GM19372 (cell line): ENCODE data around the gene HOXA13.

Experiments used
- ATAC-seq: cut with Tn5 transposase; IDR thresholded peaks from one replicate; pipeline ENCODE4 v1.9.1; 2021; ENCODE audit warnings: mild to moderate bottlenecking, low read depth, moderate library complexity; ENCODE audit not compliant: unreplicated experiment

The HOXA13 gene

DNA sequence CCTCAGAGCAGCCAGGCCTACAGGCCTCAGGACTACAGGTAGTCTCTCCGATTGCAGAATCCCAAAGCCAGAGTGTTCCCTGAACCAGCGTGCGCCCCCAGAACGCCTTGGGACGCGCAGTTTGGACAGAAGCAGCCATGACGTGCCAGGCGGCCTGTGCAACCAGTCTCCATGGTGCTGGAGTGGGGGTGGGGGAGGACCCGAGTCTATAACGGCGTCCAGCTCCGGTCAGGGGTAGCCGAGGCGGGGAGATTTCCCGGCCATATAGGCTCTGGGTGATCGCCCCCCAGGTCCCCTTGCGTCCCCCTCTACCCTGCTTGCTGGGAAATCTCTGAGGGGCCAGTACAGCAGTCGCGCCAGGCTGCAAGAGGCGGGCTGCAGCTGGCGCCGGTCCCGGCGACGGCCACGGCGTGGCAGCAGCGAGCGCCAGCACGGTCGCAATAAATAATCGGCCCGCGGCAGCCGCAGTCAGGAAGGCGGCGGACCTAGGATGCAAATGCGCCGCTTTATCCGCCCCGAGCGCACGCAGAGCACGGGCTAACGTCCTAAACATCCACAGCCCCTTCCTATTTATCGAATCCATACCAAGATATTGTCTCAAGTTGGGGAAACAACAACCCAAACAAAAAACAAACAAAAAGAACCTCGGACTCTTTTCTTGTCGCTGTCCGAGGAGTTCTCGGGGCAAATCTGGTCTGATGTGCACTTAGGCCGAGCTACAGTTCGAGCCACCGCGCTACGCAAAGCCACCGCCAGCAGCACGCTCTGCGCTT is 49.1 kb downstream of the HOXA13 start:
- ATAC-seq = peak; percentile 80

DNA sequence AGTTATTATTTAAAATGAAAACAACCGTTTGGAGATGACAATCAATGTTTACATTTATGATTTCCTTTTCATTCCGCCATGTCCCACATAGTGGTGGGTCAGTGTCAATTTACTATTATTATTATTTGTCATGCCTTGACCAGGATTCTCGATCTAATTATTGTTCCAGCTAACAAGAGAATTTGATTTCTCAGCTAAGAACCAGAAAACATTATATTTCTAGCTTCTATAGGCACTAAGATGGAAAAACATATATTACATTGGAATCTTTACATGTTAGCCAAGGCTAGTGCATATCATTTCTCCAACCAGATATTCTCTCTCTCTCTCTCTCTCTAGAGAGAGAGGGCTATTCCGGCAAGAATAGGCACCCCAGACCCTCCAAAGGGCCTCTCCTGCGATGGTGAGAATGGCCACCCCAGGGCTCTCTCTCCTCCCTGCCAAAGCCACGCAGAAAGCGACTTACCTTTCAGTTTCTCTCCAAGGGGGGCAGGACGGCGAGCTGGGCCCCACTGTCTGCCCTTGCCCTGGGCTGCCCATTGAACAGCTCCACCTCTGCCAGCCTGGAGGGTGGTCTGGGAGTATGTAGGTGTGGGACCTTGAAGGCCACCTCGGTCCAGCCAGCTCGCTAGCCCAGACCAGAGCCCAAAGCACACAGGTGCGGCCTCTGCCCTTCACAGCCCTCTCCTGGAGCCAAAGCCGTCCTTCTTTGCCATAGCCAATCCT is 49.9 kb downstream of the HOXA13 start:
- no peak for ATAC-seq

DNA sequence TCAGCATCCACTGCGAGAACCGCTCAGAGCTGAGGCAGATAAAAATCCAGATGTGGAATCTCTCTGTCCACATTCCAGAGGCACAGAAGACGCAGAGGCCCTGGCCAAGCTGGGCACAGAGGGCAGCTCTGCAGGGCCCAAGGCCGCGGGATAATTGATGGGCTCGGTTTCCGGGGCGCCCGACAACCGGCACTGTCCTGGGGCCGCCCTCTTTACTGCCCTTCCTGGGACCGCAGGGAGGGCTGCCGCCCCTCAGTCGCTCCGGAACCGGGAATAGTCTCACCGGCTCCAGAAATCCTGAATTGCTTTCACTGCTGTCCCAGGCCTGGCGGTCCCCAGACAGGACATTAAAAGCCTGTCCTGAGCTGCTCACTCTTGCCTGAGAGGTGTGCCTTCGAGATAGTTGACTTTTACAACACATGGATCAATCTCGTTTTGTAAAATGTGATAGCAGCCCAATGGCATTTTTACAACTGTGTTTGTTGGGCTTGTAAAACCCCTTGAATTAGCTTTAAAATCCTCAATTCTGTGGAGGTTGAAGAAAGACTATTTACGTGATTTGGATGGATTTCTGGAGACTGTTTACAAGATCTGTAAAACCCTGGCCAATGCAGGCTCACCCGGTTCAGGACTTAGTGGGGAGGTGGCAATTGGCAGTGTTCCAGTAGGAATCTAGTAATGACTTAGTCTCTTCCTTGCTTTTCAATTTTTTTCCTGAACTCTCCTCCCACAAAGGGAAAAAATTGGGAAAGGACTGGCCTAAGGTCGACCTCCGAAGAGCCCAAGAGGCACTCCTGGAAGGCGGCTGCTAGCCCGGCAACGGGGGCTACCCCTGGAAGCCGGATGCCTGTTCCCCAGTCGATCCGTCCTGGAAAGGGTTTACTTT is 50.9 kb downstream of the HOXA13 start:
- no peak for ATAC-seq

DNA sequence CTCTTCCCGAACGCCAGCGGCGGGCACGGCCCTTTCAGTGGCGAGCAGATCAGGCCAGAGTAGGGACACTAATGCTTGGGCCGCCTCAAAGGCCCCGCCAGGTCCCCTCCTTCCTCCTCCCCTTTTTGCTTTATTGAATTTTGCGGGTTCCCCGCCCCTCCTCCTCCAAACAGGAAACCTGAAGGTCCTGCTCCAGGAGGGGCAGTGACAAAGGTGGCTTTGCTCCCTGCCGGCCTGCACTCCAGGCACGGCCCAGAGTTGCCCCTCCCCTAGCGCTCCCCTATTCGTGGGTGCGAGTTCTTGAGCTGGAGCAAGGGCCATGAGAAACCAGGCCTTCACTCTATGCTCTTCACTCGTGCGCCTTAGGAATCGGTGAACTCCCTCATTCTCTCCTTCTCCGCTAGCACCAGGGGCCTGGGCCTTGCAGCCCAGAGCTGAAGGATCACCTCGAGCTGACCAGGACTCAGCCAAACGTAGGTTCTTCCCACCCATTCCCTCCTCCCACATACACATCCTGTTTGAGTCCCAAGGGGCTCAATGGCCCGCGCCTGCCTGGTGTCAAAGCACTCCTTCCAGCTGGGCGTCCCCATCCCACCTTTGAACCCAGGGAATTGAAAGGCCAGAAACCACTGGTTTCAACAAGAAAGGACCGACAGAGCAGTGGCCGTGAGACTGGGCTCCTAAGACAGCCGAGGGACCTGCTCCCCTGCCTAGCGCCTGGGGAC is 51.7 kb downstream of the HOXA13 start:
- ATAC-seq = no peak

DNA sequence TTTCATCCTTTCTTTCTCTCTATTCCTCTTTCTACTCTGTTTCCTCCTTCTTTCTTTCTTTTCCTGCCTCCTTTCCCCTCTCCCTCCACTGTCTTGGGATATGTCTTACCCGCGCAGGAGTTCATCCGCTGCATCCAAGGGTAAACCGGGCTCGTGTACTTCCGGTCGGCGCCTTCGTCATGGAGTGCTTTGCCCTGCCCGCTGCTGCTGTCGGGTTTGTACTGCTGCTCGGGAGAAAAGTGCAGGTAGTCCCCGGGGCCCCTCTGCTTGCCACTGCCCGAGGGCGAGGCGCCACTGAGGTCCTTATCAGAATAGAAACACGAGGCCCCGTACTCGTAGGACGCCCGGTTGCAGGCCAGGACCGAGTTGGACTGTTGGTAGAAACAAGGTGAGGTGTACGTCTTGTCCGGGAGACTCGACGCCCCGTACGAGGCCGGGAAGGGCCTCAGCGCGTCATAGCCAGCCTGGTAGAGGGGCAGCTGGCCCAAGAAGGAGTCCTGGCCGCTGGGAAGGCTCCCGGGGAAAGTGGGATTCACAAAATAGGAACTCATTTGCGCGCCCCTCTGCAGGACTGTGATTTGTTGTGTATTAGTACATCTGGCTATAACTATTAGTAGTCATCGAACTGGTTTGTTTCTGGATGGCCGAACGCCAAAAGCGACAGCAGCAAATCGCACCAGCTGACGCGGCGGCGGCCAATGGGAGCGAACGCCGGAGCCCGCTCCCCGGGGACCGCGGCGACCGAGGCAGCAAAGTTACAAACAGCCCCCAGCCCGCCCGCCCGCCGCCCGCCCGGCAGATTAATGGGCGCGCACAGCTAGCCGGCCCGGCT is 52.5 kb downstream of the HOXA13 start, which contains the start of gene HOXA6:
TSS of gene HOXA6 (minus strand) at position 576 of the 832 bp plus-strand sequence. CDS start at position 551, 25 bp downstream.
- no peak for ATAC-seq

DNA sequence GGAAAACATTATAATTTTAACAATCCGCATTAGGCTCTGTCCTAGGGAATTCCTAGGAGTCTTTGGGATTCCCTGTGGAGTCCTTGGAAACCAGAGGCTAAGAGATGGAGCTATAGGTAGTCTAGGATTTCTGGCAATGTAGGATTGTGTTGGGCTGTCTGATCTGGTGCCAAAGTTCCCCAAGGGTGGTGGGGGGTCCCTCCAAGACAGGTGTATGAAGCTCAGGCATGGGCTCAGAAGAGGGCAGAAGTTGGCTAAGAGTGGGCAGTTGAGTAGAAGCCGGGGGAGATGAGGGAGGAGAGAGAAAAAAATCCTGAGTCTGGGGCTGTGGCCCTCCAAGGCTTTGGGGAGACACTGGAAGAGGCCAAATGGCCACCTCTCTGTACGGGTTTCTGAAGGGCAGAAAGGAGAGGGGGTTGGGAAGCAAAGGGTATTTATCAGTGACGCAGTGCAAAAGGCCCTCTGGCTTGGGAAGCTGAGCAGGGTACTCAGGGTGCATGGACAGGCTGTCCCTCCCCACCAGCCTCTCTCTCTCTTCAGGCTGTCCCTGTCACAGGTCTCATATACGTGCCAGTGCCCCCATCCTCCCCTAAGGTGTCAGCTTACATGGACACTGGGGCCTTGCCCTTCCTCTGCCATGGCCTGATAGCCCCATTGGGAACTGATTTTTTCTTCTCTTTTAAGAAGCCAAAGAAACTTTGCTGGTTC is 53.2 kb downstream of the HOXA13 start:
- no peak for ATAC-seq

DNA sequence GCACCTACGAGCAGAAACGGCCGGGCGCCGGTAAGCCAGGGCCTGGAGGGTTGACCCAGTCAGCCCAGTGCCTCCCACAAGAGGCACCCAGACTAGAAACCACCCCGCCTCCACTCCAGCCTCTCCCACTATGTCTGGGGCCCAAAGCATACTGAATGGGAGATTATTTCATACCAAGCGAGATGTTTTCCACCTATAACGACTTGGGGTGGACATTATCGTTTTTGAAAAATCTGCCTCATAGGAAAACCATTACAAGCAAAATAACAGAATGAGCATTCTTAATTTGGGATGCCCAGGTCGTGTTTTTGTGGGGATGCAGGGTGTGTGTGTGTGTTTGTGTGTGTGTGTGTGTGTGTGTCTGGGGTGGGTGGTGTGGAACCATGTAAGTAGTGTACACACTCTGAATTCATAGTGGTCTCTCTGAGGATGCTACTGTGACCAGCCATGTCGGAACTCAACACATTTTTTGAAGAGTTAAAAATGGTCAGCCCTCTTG is 53.9 kb downstream of the HOXA13 start:
- ATAC-seq = no peak

DNA sequence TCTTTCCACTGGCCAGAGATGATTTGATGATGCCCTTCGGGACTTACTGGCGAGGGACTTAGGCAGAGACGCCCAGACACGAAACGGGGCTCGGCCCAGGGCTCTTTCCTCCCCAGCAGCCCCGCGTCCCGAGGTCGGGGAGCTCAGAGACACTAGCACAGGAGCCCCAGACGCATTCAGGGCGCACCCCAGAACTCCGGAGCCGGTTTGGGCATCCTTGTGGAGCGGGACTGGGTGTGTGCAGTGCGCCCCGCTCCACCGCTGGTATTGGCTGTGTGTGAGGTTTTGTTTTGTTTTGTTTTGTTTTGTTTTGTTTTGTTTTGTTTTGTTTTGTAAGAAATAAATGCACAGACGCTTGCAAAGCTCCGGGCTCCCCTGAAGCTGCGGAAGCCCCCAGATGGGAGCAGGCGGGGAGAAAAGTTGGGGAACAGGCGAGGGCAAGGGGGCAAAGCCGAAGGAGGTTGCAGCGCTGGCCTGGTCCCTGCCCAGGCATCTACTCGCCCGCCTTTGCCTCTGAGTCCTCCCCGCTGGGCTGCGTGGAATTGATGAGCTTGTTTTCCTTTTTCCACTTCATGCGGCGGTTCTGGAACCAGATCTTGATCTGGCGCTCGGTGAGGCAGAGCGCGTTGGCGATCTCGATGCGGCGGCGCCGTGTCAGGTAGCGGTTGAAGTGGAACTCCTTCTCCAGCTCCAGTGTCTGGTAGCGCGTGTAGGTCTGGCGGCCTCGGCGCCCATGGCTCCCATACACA is 54.6 kb downstream of the HOXA13 start:
- ATAC-seq = no peak

DNA sequence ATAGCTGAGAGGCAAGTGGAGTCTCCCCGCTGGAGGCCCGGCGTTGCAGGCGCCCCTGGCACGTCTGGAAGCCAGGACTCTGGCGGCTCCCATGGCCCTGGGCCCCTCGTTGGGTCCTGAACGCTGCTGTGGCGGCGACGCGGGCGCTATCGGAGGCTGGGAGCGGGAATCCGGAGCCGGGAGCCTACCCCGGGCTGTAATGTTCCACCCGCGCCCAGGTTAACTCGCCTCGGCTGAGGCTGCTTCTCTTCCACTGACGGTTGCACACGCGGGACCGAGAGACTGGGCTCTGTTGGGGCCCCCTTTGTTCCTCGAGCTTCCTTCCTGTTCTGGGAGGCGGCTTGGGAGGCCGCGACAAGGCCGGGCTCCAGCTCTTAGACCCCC is 55.1 kb downstream of the HOXA13 start:
- ATAC-seq = no peak
